ENCODE data around the gene LIPG. TPM values are rescaled to one million over a fixed set of nuclear protein-coding genes. Genes with fewer than 3 reads are reported as not detected.

LIPG gene
- total and polyA plus RNA-seq, 9 of the 15 experiments (the other 6 are each of a cell fraction or from before 2014, with no cell fraction given), result 0.76 to 1.8 (median 1.3) TPM

- Histone ChIP-seq H3K27ac (ENCODE audit: extremely low read depth, low read depth, low read length) (no peak overlapping the region), H3K4me3 (no peak overlapping the region), H3K79me2 (ENCODE audit: control insufficient read depth, insufficient read depth, low read length) (no peaks in the 10 kb centered on the region), H3K27me3 (ENCODE audit: control insufficient read depth in 2 of 2, insufficient read depth in 2 of 2, low read length in 2 of 2) (peaks cover 0 to 16% of the 10 kb centered on the region in 2 experiments; a peak in 3 of 5 replicates), H3K4me1 (replicated peaks in 1 of 2; ENCODE audit: control insufficient read depth in 2 of 2, insufficient read depth in 2 of 2, low read length in 2 of 2) (peaks cover 0 to 23% of the 10 kb centered on the region in 2 experiments; a peak in 4 of 5 replicates), H3K4me2 (ENCODE audit: insufficient read depth, low read length) (no peak overlapping the region), H3K9ac (ENCODE audit: insufficient read depth in 1 of 2, low read depth in 2 of 2, low read length in 2 of 2) (no peak overlapping the region), H2AFZ (ENCODE audit: low read depth, low read length) (no peak overlapping the region), H3K9me3 (replicated peaks; ENCODE audit: control insufficient read depth, insufficient read depth, low read depth, low read length) (no peaks in the 10 kb centered on the region), H3K36me3 (ENCODE audit: control insufficient read depth, insufficient read depth, low read length) (no peaks in the 10 kb centered on the region), H4K20me1 (replicated peaks; ENCODE audit: control insufficient read depth, insufficient read depth, low read length) (no peaks in the 10 kb centered on the region), H3K9me1 (ENCODE audit: control insufficient read depth, insufficient read depth, low read length) (no peaks in the 10 kb centered on the region)
- BruUV-seq (replicated peaks), result no TSS peak
- peak in 2 of 4 experiments; percentile 9 to 25 for DNase-seq (ENCODE audit: extremely low read depth in 1 of 4, low spot score in 3 of 4)
- 21% methylated on average over 9 of the region's 9 CpGs for WGBS (ENCODE audit: insufficient coverage, low coverage, missing lambda C conversion rate)
- no peak for FAIRE-seq
- ATAC-seq, result no peak
- ChIA-PET CTCF (ENCODE audit: low intra/inter-chr PET ratio) (no interaction called here), POLR2A (interaction anchor here (0.7 kb wide), 1 partner anchor 68 kb away, joined by 3 read pairs; no protein-coding TSS in a partner anchor)
- intact Hi-C loops (cut with micrococcal nuclease), result loop anchor here (10.0 kb wide), 1 partner anchor 160 kb away; no protein-coding TSS in a partner anchor
- in situ Hi-C loops (cut with MboI), result no loop called here
- no peak for TF ChIP-seq SFPQ (IDR thresholded peaks at IDR 0.05; ENCODE audit: low read depth, low read length)
- TF ChIP-seq GATAD2A (IDR thresholded peaks at IDR 0.05), result no peak
- TF ChIP-seq CREM (IDR thresholded peaks at IDR 0.05; ENCODE audit: low read depth), result no peak
- TF ChIP-seq KDM2B (CRISPR knock-in tag; IDR thresholded peaks at IDR 0.05), result no peak
- TF ChIP-seq RBM34 (IDR thresholded peaks at IDR 0.05; ENCODE audit: borderline replicate concordance, insufficient read depth, low read length), result no peak
- TF ChIP-seq RBFOX2 (IDR thresholded peaks at IDR 0.05; ENCODE audit: low read depth, low read length), result no peak
- no peak for TF ChIP-seq ARID1B (IDR thresholded peaks at IDR 0.05)
- TF ChIP-seq IRF9 (tag; IDR thresholded peaks at IDR 0.05), result no peak
- no peak for TF ChIP-seq MXI1 (IDR thresholded peaks at IDR 0.05; ENCODE audit: low read depth, low read length)
- no peak for TF ChIP-seq MECOM (CRISPR knock-in tag; IDR thresholded peaks at IDR 0.05)
- no peak for TF ChIP-seq FOXK2 (conservative IDR thresholded peaks at IDR 0.05 in 1 of 2, IDR thresholded peaks at IDR 0.05 in 1 of 2; ENCODE audit: low read depth in 2 of 2)
- no peak for TF ChIP-seq SRSF1 (IDR thresholded peaks at IDR 0.05; ENCODE audit: low read depth, low read length)
- TF ChIP-seq GTF2A2 (tag; IDR thresholded peaks at IDR 0.05), result no peak
- no peak for TF ChIP-seq ZNF140 (CRISPR knock-in tag; IDR thresholded peaks at IDR 0.05)
- TF ChIP-seq PREB (CRISPR knock-in tag; IDR thresholded peaks at IDR 0.05), result no peak
- no peak for TF ChIP-seq ZKSCAN8 (CRISPR knock-in tag; IDR thresholded peaks at IDR 0.05)
- TF ChIP-seq HNRNPLL (IDR thresholded peaks at IDR 0.05; ENCODE audit: low read depth, low read length, poor library complexity, severe bottlenecking), result peak; percentile 73
- TF ChIP-seq EWSR1 (IDR thresholded peaks at IDR 0.05; ENCODE audit: borderline replicate concordance, low read depth, partially characterized antibody), result no peak
These were observed 3.2 kb downstream of the LIPG start for GRCh38 chr18:49565101-49565500.

Measured in K562 (cell line).